Stimulated activated CD4-positive, alpha-beta T cell treated with anti-CD3 and anti-CD28 coated beads, Interleukin-1b, Interleukin-23, amount 100 ng/mL, for 24 hours (primary cell): ENCODE data around the gene ZNF335.
"Not testable (repeated sequence)": the region's sequence is repeated elsewhere in the genome, so short reads cannot be mapped to it uniquely, and the experiment has no call there.

Experiments used
- DNase-seq, 4 experiments: peaks; one replicate each; pipeline ENCODE4 v3.0.0-alpha.2; 2020; ENCODE audit warnings: low read depth in 4 of 4, low spot score in 1 of 4

ZNF335 gene

GRCh38 chr20:46004187-46004586 lies 32.2 kb upstream of the ZNF335 start:
- DNase-seq, result no peak

GRCh38 chr20:46002008-46002407 lies 30.0 kb upstream of the ZNF335 start:
- no peak for DNase-seq

- no peak for DNase-seq
Observed at GRCh38 chr20:46001498-46001897, 29.5 kb upstream of the ZNF335 start.

- no peak for DNase-seq
Observed at GRCh38 chr20:46000262-46000996, 28.4 kb upstream of the ZNF335 start.

- no peak for DNase-seq
Observed at GRCh38 chr20:45999557-46000261, 27.7 kb upstream of the ZNF335 start.

GRCh38 chr20:45998761-45999160 lies 26.8 kb upstream of the ZNF335 start:
- no peak for DNase-seq

GRCh38 chr20:45998337-45998736 lies 26.3 kb upstream of the ZNF335 start:
- DNase-seq, result no peak

GRCh38 chr20:45997187-45997586 lies 25.2 kb upstream of the ZNF335 start:
- DNase-seq, result no peak

- DNase-seq, result not testable (repeated sequence)
Observed at GRCh38 chr20:45995495-45996097, 23.6 kb upstream of the ZNF335 start.

- DNase-seq, result no peak
Observed at GRCh38 chr20:45994761-45995493, 22.9 kb upstream of the ZNF335 start.

- DNase-seq, result no peak
Observed at GRCh38 chr20:45993197-45993951, 21.4 kb upstream of the ZNF335 start.

- DNase-seq, result no peak
Observed at GRCh38 chr20:45991616-45992015, 19.6 kb upstream of the ZNF335 start.

- not testable (repeated sequence) for DNase-seq
Observed at GRCh38 chr20:45988830-45989229, 16.8 kb upstream of the ZNF335 start.

GRCh38 chr20:45987108-45987780 lies 15.2 kb upstream of the ZNF335 start:
- peak; percentile 54 to 65 (median 60) for DNase-seq

- DNase-seq, result no peak
Observed at GRCh38 chr20:45985573-45985972, 13.6 kb upstream of the ZNF335 start.

GRCh38 chr20:45983279-45983743 lies 11.3 kb upstream of the ZNF335 start:
- no peak for DNase-seq

- DNase-seq, result no peak
Observed at GRCh38 chr20:45981261-45981660, 9.3 kb upstream of the ZNF335 start.

GRCh38 chr20:45976086-45976485 lies 4.1 kb upstream of the ZNF335 start:
- no peak for DNase-seq

- no peak for DNase-seq
Observed at GRCh38 chr20:45975686-45976085, 3.7 kb upstream of the ZNF335 start.

- no peak for DNase-seq
Observed at GRCh38 chr20:45974896-45975565, 3.0 kb upstream of the ZNF335 start.
